Left ventricle myocardium superior (tissue), 1 donor: ENCODE measurements around the gene PDE6D. TPM values are rescaled to one million over a fixed set of nuclear protein-coding genes. Genes with fewer than 3 reads are reported as not detected.

Experiments used
- ATAC-seq: fragments of 200-7000 bp; cut with Tn5 transposase; one replicate; pipeline ENCODE4 v1.9.1; 2020; ENCODE audit warnings: mild to moderate bottlenecking, moderate library complexity
- DNase-seq: peaks from one replicate; pipeline ENCODE4 v3.0.0-alpha.2; 2020
- intact Hi-C: fragments of 100-400 bp; cut with micrococcal nuclease; formaldehyde crosslinking; loops from one replicate; pipeline ENCODE4 v1.11.0; 2022
- long read RNA-seq: library from polyadenylated mRNA; unstranded; transcript quantifications from one replicate; pipeline ENCODE4 v2.0.0, GENCODE V29; 2021
- total RNA-seq: library from RNA; stranded (reverse); fragmentation: NEBNext Ultra II Directional; extraction: Animal tissue kit (Norgen Biotek cat#: 25700); gene quantifications from one replicate; pipeline ENCODE4 v1.2.1, GENCODE V29; 2021
- donor health status: DM: no; HTN: yes; CAD: no; lungs with severe emphysema.

Gene PDE6D
- total RNA-seq = 16.1 TPM
- long read RNA-seq, transcript PDE6D-201 (5 exons, 1,175 nt) = major isoform, 16 of 17 reads
- long read RNA-seq, partial matches to known transcripts = 0 of 17 reads
- long read RNA-seq, other reads (novel, unspliced or antisense) = 1 of 17 reads

DNA sequence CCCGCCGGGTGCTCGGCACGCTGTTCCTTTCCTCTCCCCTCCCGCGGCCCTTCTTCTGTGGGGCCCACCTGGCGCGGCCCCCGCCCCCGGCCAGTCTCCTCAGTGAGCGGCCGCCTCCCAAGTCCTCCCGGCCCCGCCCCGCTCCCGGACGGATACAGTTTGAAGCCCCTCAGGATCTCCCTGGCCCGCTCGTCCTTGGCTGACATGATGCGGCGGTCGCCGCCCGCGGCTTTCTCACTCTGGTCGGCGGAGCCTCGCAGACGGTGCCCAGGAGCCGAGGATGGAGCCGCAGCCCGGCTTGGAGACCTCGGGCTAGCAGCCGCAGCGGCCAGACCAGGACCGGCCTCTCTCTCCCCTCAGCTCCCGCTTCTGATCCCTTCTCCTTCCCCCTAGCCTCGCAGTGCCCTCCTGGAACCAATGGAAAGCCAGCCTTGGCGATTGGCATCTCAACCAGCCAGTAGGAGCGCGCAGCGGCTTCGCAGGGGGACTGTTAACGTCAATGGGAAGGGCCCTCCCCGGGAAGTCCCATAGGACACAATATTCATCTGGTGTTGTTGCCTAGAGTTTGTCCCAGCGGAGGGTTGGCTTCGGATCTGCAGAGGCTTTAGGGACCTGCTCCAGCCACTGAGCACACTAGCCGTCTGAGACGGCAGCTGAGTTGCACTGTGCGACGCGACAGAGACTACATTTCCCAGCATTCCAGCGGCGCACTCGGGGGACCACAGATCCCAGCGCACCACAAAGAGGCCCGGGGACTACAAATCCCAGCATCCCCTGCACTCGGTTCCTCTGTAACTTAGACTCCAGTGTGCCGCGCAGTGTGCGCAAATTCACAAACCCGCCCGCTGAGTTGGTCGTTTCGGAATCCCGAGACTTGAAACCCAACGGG lies at the start of gene PDE6D:
PDE6D (minus strand) TSS at position 374 of the 889 bp plus-strand sequence; CDS start at position 206, 168 bp downstream.
- DNase-seq = peak; percentile 98
- ATAC-seq = peak; percentile 95
- intact Hi-C loops = no loop called here

DNA sequence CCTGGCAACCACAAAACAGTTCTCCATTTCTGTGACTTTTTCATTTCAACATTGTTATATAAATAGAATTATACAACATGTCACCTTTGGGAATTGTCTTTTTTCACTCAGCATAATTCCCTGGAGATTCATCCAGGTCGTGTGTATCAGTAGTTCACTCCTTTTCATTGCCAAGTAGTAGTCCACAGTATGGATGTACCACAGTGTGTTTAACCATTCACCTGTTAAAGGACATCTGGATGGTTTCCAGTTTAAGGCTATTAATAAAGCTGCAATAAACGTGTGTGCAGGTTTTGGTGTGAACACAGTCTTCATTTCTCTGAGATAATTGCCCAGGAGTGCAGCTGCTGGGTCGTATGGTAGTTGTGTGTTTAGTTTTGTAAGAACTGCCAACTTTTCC lies 40.8 kb upstream of the PDE6D start:
- ATAC-seq (no peak), DNase-seq (no peak)
- intact Hi-C loops = no loop called here

GRCh38 chr2:231820786-231821303 lies 39.8 kb upstream of the PDE6D start:
- intact Hi-C loops = no loop called here
- DNase-seq = no peak
- no peak for ATAC-seq

- no peak for DNase-seq
- peak; percentile 55 for ATAC-seq
- intact Hi-C loops = no loop called here
Measured at GRCh38 chr2:231819447-231820042, 38.5 kb upstream of the PDE6D start.

DNA sequence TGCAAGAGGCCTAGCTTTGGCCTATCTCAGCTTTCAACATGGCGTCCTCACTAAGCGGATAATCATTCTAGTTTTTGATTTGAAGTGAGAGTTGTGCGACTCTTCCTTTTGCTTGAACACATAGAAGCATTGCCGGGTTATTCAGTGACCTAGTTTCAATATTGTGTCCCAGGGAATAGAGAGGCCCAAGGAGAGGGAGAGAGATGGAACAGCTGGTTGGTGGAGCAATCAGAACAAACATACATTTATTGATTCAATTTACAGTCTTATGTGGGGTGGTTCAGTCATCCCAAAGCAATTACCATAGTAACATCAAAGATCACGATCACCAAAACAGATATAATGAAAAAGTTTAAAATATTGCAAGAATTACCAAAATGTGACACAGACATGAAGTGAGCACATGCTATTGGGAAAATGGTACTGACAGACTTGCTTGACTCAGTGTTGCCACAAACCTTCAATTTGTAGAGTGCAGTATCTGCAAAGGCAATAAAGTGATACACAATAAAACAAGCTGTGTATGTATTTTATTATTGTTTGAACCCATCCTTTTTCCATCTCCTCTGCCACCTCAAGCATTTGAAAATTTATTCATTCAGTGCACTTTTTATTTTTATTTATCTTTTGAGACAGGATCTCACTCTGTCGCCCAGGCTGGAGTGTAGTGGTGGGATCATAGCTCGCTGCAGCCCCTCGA lies 35.4 kb upstream of the PDE6D start:
- no peak for ATAC-seq
- intact Hi-C loops = no loop called here
- DNase-seq = no peak

DNA sequence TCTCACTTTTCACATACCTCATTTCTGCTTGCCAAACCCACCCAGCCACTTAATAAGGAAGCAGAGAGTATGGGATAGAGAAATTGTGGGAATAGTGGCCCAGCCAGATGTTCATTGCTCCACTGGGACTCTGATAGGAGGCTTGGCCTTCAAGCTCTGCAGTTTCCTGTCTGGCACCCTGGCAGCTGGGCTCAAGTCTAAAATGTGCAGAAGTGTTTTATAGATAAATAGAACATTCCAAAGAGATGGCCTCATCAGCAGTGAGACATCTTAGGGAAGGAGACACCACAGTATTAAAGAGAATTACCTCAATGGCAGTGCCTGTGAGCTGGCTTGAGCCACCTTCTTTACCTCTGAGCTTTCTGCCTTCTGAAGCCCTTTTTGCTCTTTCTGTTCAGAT lies 29.8 kb upstream of the PDE6D start:
- intact Hi-C loops = no loop called here
- no peak for DNase-seq
- peak; percentile 69 for ATAC-seq

GRCh38 chr2:231807020-231807419 lies 25.9 kb upstream of the PDE6D start:
- ATAC-seq (no peak), DNase-seq (no peak)
- intact Hi-C loops = no loop called here

DNA sequence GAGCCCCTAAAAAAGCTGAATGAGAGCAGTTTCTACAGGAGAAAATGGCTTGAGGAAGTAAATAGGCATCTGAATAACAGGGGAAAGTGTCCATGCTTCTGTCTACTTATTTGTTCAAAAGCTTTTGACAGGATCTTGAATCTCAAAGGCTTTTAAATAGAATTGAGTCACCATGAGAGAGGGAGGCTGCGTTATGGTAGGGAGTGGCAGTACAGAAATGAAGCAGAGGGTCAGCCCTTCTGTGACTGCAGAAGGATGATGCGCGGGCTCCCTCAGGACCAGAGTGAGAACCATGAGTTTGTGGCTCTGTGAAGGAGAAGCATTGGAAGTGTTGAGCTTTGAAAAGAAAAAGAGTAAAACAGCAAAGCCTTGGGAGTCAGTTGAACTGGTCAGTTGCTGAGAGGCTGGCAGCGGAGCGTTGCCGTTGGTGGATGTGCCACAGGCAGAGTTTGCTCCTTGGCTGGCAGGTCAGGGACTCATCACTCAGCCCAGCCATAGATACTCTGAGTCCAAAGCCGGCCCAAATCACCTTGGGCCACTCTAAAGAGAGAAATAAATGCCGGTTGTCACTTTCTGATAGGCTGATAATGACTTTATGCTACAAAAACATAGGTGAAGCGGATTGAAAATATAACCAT lies 22.5 kb upstream of the PDE6D start:
- DNase-seq (no peak), ATAC-seq (no peak)
- intact Hi-C loops = no loop called here

DNA sequence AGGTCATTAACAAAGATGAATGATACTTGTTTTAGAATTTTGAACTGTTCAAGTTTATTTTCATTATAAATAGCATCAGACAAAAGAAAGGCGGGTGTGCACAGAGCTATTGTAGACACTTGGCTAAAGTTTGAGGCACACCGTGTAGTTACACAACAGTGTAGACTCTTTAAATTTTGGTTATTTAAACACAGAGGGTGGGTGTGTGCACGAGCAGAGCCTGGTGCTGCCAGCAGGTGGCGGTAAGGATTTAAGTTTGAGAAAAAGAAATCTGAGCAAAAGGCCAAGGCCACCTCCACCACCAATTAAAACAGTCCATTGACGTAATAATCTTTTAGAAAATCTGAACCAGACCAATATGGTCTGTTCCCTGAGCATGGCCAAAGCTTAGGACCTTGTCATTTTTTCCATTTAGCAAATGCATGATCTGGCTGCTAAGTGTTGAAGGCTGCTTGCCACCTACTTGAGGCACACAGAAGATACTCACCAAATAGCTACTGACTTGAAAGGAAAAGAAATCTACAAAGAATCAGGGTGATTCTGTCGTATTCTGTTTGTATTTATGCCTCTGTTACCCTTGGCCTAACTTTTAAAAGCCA lies 19.5 kb upstream of the PDE6D start:
- ATAC-seq = peak; percentile 39
- intact Hi-C loops = no loop called here
- DNase-seq = peak; percentile 42

GRCh38 chr2:231795525-231796327 lies 14.6 kb upstream of the PDE6D start:
- ATAC-seq (no peak), DNase-seq (no peak)
- intact Hi-C loops = no loop called here

DNA sequence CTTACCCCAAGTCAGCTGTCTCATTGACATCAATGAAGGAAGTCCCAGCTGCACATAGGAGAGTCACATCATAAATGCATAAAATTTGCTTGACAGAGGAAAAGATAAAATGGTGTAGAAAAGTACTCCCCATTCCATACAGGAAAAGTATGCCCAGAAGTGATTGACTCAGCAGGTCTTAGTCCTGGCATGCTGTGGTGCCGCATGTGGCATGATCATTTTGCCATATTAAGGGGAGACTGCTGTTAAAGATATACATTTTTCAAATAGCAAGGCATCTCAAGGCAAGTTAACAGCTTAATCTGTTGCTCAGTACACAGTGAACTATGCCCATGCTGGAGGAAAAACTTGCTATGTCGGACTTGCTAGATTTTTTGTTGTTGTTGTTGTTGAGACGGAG lies 13.3 kb upstream of the PDE6D start:
- intact Hi-C loops = no loop called here
- ATAC-seq = no peak
- DNase-seq = no peak

- ATAC-seq (no peak), DNase-seq (no peak)
- intact Hi-C loops = no loop called here
Measured at GRCh38 chr2:231791107-231791506, 10.0 kb upstream of the PDE6D start.

DNA sequence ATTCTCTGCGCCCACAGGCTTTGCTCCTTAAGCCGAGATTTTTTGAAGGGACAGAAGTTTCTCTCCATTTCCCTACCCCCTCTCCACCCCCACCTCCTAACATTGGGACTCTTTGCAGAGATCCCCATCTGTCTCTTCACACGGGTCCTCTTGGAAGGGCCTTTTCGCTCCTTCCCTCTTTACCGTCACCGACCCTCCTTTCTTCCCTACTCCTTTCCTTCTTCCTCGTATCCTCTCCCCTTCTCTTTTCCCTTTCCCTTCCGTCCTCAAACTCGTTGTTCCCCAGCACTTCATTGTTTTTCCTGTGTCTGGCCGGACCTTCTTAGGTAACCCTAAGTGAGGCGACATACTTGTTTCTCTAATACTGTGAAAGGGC lies 5.8 kb upstream of the PDE6D start:
- no peak for DNase-seq
- no peak for ATAC-seq
- intact Hi-C loops = no loop called here

GRCh38 chr2:231786177-231786916 lies 5.3 kb upstream of the PDE6D start, which contains the start of gene COPS7B:
Gene COPS7B, plus strand, starts transcription at chr2:231786445. Its CDS starts 2,126 bp downstream, at chr2:231788571.
- DNase-seq (peak; percentile 84), ATAC-seq (peak; percentile 56)
- intact Hi-C loops = no loop called here

GRCh38 chr2:231785822-231786176 lies 4.7 kb upstream of the PDE6D start:
- ATAC-seq = no peak
- DNase-seq = no peak
- intact Hi-C loops = no loop called here

- DNase-seq (no peak), ATAC-seq (no peak)
- intact Hi-C loops = no loop called here
Measured at GRCh38 chr2:231785413-231785812, 4.3 kb upstream of the PDE6D start.
